HG02840 (cell line): ENCODE data around the gene ROR2.

Experiments
- ATAC-seq: cut with Tn5 transposase; IDR thresholded peaks from one replicate; pipeline ENCODE4 v1.9.1; 2021; ENCODE audit warnings: mild to moderate bottlenecking, moderate library complexity, moderate number of reproducible peaks; ENCODE audit not compliant: unreplicated experiment, low FRiP score

The ROR2 gene

GRCh38 chr9:91757782-91758181 lies 192.2 kb downstream of the ROR2 start:
- ATAC-seq: no peak

- no peak for ATAC-seq
These were observed 193.6 kb downstream of the ROR2 start for GRCh38 chr9:91756510-91756780.

GRCh38 chr9:91755761-91756509 lies 194.1 kb downstream of the ROR2 start:
- ATAC-seq: no peak

- ATAC-seq: no peak
These were observed 196.3 kb downstream of the ROR2 start for GRCh38 chr9:91753711-91754110.

GRCh38 chr9:91751922-91752321 lies 198.1 kb downstream of the ROR2 start:
- no peak for ATAC-seq

- ATAC-seq: no peak
These were observed 199.7 kb downstream of the ROR2 start for GRCh38 chr9:91750343-91750742.

- no peak for ATAC-seq
These were observed 203.1 kb downstream of the ROR2 start for GRCh38 chr9:91746904-91747303.

- no peak for ATAC-seq
These were observed 203.7 kb downstream of the ROR2 start for GRCh38 chr9:91746357-91746756.

GRCh38 chr9:91744114-91744513 lies 205.9 kb downstream of the ROR2 start:
- ATAC-seq: no peak

- ATAC-seq: no peak
These were observed 208.5 kb downstream of the ROR2 start for GRCh38 chr9:91741522-91741921.

GRCh38 chr9:91740701-91741100 lies 209.3 kb downstream of the ROR2 start:
- ATAC-seq: no peak

GRCh38 chr9:91736898-91737601 lies 213.0 kb downstream of the ROR2 start:
- ATAC-seq: no peak

GRCh38 chr9:91736311-91736710 lies 213.7 kb downstream of the ROR2 start:
- ATAC-seq: no peak

- ATAC-seq: no peak
These were observed 215.0 kb downstream of the ROR2 start for GRCh38 chr9:91735049-91735448.

- no peak for ATAC-seq
These were observed 215.6 kb downstream of the ROR2 start for GRCh38 chr9:91734371-91734981.

GRCh38 chr9:91733006-91733624 lies 216.9 kb downstream of the ROR2 start:
- no peak for ATAC-seq

- no peak for ATAC-seq
These were observed 217.6 kb downstream of the ROR2 start for GRCh38 chr9:91732187-91733005.

- no peak for ATAC-seq
These were observed 219.2 kb downstream of the ROR2 start for GRCh38 chr9:91730806-91731205.

GRCh38 chr9:91729558-91729842 lies 220.5 kb downstream of the ROR2 start:
- ATAC-seq: no peak

GRCh38 chr9:91727972-91728371 lies 222.1 kb downstream of the ROR2 start:
- no peak for ATAC-seq

- no peak for ATAC-seq
These were observed 222.6 kb downstream of the ROR2 start for GRCh38 chr9:91727316-91727861.
